Body of pancreas (tissue), 4 donors: ENCODE results near the gene ZNF672. TPM values are rescaled to one million over a fixed set of nuclear protein-coding genes. Genes with fewer than 3 reads are reported as not detected.

Experiments used
- ATAC-seq: fragments of 150-250 bp; one replicate; pipeline ENCODE4 v1.9.1; 2016
- DNase-seq, 4 donors: peaks; one replicate each; pipeline ENCODE4 v3.0.0-alpha.2; 2019
- H3K27ac ChIP-seq, 4 donors: fragments of 200-600 bp; sonication (generic); 1 replicate in 3 of 4; 2 replicates in 1 of 4; pipeline versions ENCODE4 v1.5.1 to v1.6.1; 2016 to 2019; ENCODE audit warnings: mild to moderate bottlenecking in 1 of 4, mixed read lengths in 1 of 4, moderate library complexity in 1 of 4
- H3K27me3 ChIP-seq, 2 donors: fragments of 200-600 bp; sonication (generic); one replicate each; pipeline ENCODE4 v1.6.0; 2016; ENCODE audit warnings: mild to moderate bottlenecking in 1 of 2
- H3K36me3 ChIP-seq, 2 donors: fragments of 200-600 bp; sonication (generic); replicated peaks in 1 of 2; 2 replicates each; pipeline ENCODE4 v1.5.1; 2016; ENCODE audit warnings: low read depth in 2 of 2; ENCODE audit not compliant: insufficient read depth in 1 of 2
- H3K4me1 ChIP-seq: fragments of 200-600 bp; sonication (generic); one replicate; pipeline ENCODE4 v1.6.0; 2016
- H3K4me3 ChIP-seq, 2 donors: fragments of 200-600 bp; sonication (generic); 1 replicate in 1 of 2; 2 replicates in 1 of 2; pipeline ENCODE4 v1.5.1; 2016 to 2019
- H3K9me3 ChIP-seq, 3 donors: fragments of 200-600 bp; sonication (generic); 1 replicate in 2 of 3; 2 replicates in 1 of 3; pipeline ENCODE4 v1.5.1; 2016
- POLR2A ChIP-seq, 3 donors: fragments of 450-650 bp; IDR thresholded peaks; one replicate each; pipeline ENCODE4 v1.6.1; 2016; ENCODE audit warnings: antibody characterized with exemption in 3 of 3, mild to moderate bottlenecking in 2 of 3
- WGBS, 2 donors: methylation state at CpG; one replicate each; pipeline ENCODE4 v1.1.5; 2017; 5-methylcytosine and 5-hydroxymethylcytosine counted together
- intact Hi-C: fragments of 100-400 bp; cut with DNase I; formaldehyde crosslinking; loops from one replicate; pipeline ENCODE4 v1.15.1; 2023
- total RNA-seq, 2 donors: library from RNA; depleted of rRNA; stranded (reverse); fragments of >200 nt; gene quantifications; one replicate each; pipeline ENCODE4 v1.1.0, GENCODE V29; 2016
- TF ChIP-seq, protein P1 (sequence below), 7 experiments: fragments of 450-650 bp in 4 of 7; fragments of 200-600 bp in 3 of 7; sonication (generic) in 3 of 7; IDR thresholded peaks; one replicate each; pipeline ENCODE4 v1.5.1; 2016 to 2019; ENCODE audit warnings: antibody characterized with exemption in 7 of 7

ZNF672 gene
- total RNA-seq, 2 donors from 2014 or later: 18.8 to 27.2 TPM

DNA sequence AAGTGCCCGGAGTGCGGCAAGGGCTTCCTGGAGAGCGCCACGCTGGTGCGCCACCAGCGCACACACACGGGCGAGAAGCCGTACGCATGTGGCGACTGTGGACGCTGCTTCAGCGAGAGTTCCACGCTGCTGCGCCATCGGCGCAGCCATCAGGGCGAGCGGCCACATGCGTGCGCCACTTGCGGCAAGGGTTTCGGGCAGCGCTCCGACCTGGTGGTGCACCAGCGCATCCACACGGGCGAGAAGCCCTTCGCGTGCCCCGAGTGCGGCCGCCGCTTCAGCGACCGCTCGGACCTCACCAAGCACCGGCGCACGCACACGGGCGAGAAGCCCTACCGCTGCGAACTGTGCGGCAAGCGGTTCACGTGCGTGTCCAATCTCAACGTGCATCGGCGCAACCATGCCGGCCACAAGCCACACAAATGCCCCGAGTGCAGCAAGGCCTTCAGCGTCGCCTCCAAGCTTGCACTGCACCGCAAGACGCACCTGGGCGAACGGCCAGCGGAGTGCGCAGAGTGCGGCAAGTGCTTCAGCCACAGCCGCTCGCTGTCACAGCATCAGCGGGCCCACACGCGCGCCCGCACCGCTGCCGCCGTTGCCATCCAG lies 10.0 kb downstream of the ZNF672 start:
- ATAC-seq (no peak), DNase-seq (no peak)
- WGBS, 2 donors: 95 to 99% methylated on average over 18 to 71 of the region's 72 CpGs
- Histone ChIP-seq H3K4me3 (no peak overlapping the region), H3K36me3 (peaks cover 14 to 15% of the 10 kb centered on the region in 2 donors), H3K9me3 (no peaks in the 10 kb centered on the region), H3K27ac (no peak overlapping the region), H3K27me3 (no peaks in the 10 kb centered on the region), H3K4me1 (peaks cover 3% of the 10 kb centered on the region)
- TF ChIP-seq POLR2A (IDR thresholded peaks at IDR 0.05): no peak
- TF ChIP-seq, protein P1, sequence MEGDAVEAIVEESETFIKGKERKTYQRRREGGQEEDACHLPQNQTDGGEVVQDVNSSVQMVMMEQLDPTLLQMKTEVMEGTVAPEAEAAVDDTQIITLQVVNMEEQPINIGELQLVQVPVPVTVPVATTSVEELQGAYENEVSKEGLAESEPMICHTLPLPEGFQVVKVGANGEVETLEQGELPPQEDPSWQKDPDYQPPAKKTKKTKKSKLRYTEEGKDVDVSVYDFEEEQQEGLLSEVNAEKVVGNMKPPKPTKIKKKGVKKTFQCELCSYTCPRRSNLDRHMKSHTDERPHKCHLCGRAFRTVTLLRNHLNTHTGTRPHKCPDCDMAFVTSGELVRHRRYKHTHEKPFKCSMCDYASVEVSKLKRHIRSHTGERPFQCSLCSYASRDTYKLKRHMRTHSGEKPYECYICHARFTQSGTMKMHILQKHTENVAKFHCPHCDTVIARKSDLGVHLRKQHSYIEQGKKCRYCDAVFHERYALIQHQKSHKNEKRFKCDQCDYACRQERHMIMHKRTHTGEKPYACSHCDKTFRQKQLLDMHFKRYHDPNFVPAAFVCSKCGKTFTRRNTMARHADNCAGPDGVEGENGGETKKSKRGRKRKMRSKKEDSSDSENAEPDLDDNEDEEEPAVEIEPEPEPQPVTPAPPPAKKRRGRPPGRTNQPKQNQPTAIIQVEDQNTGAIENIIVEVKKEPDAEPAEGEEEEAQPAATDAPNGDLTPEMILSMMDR (IDR thresholded peaks at IDR 0.05): no peak
- intact Hi-C loops: no loop called here

DNA sequence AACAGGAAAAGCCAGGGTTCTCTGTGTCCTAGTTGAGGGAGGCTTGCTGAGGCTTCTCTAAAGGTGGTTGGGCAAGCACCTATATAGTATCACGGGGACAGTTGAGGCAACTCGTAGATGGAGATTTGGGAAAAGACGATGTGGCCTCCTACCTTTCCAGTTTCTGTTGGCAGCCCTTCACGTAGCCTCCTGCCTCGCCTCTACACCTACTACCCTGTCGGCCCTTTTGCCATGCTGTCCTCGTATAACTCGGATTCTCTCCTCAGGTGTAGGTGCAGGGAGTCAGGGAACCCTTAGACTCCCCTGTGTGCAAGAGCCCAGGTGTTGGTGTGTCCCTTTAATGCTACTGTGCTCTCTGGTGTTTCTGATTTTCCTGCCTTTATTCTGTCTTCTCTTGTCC lies 10.6 kb downstream of the ZNF672 start:
- DNase-seq (no peak), ATAC-seq (no peak)
- H3K36me3 ChIP-seq: peaks cover 14 to 15% of the 10 kb centered on the region in 2 donors
- no peaks in the 10 kb centered on the region for H3K4me1 ChIP-seq
- no peaks in the 10 kb centered on the region for H3K27me3 ChIP-seq
- no peak overlapping the region for H3K27ac ChIP-seq
- TF ChIP-seq POLR2A (IDR thresholded peaks at IDR 0.05): no peak
- TF ChIP-seq, protein P1 (IDR thresholded peaks at IDR 0.05): no peak
- WGBS, 2 donors: 89 to 91% methylated on average over 8 of the region's 8 CpGs
- H3K4me3 ChIP-seq: no peak overlapping the region
- intact Hi-C loops: no loop called here
- no peaks in the 10 kb centered on the region for H3K9me3 ChIP-seq

DNA sequence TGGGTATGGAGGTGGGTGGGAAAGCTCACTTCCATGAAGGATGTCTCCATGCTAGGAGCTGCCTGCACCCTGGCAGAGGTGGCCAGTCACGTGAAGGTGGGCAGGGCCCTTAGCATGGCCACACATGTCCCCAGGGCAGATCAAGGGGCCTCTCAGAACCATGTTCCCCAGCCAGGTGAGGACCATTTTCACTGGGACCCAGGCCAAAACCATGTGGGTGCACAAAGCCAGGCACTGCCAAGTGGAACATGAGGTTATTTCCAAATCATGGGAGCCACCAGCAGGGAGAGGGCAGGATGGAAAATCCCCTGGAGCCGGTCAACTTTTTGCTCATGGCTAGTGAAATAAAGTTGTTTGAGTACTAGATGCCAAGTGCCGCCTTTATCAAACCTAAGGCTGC lies 11.1 kb downstream of the ZNF672 start:
- H3K27me3 ChIP-seq: no peaks in the 10 kb centered on the region
- intact Hi-C loops: no loop called here
- no peak overlapping the region for H3K27ac ChIP-seq
- H3K36me3 ChIP-seq: peaks cover 14 to 17% of the 10 kb centered on the region in 2 donors
- no peaks in the 10 kb centered on the region for H3K9me3 ChIP-seq
- H3K4me1 ChIP-seq: no peaks in the 10 kb centered on the region
- no peak for ATAC-seq
- TF ChIP-seq POLR2A (IDR thresholded peaks at IDR 0.05): no peak
- TF ChIP-seq, protein P1 (IDR thresholded peaks at IDR 0.05): no peak
- 60 to 65% methylated on average over 3 of the region's 3 CpGs for WGBS, 2 donors
- no peak for DNase-seq
- no peak overlapping the region for H3K4me3 ChIP-seq

DNA sequence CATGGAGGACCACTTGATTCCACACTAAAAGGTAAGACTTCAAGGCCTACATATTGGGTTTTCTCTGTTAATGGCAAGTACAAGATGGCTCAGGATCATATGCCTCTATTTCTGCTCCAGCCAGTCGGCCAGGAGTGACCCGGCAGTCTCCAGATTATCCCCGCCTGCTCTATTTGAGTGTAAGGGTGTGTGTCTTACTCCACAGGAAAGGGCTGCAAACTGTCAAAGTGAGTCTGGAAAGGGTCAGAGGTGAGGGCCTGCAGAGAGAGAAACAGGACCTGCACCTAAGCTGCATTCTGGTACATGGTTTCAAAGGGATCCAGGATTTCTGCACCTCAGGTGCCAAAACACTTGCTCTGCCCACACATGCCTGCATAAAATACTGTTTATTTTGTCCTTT lies 11.6 kb downstream of the ZNF672 start:
- H3K36me3 ChIP-seq: peaks cover 14 to 17% of the 10 kb centered on the region in 2 donors
- intact Hi-C loops: no loop called here
- H3K27ac ChIP-seq: no peak overlapping the region

More for the DNA sequence above, 11.6 kb downstream of the ZNF672 start:
- ATAC-seq: no peak
- DNase-seq: no peak
- H3K27me3 ChIP-seq: no peaks in the 10 kb centered on the region
- WGBS, 2 donors: 88% methylated on average over 3 of the region's 3 CpGs
- TF ChIP-seq, protein P1 (IDR thresholded peaks at IDR 0.05): no peak
- TF ChIP-seq POLR2A (IDR thresholded peaks at IDR 0.05): no peak
- no peaks in the 10 kb centered on the region for H3K4me1 ChIP-seq
- no peak overlapping the region for H3K4me3 ChIP-seq
- H3K9me3 ChIP-seq: no peaks in the 10 kb centered on the region
